Fibroblast of the aortic adventitia (primary cell): ENCODE results near the gene NUP214. TPM values are rescaled to one million over a fixed set of nuclear protein-coding genes. Genes with fewer than 3 reads are reported as not detected.

Experiments used
- DNase-seq: peaks from one replicate; pipeline ENCODE4 v3.0.0-alpha.2; 2010; ENCODE audit warnings: low read depth
- H3K4me3 ChIP-seq: 2 replicates; pipeline ENCODE4 v1.5.1; 2011; ENCODE audit warnings: low read depth, mild to moderate bottlenecking, control low read depth, low read length, moderate library complexity
- CTCF ChIP-seq: IDR thresholded peaks from 2 replicates; pipeline ENCODE4 v1.5.1; 2011; ENCODE audit warnings: mild to moderate bottlenecking, low read length, control low read depth, inconsistent platforms; ENCODE audit not compliant: insufficient read depth
- total RNA-seq: library from RNA; depleted of rRNA; stranded (reverse); fragments of >200 nt; gene quantifications from 2 replicates; pipeline ENCODE4 v1.2.3, GENCODE V29; 2012; ENCODE audit warnings: low replicate concordance

NUP214 gene
- total RNA-seq, 1 donor, result 20.2 TPM

GRCh38 chr9:131101207-131101964, 24.0 kb upstream of the NUP214 start:
- H3K4me3 ChIP-seq, result no peak overlapping the region
- TF ChIP-seq CTCF, result no peak
- DNase-seq, result no peak

- no peak for TF ChIP-seq CTCF
- DNase-seq, result no peak
- H3K4me3 ChIP-seq, result no peak overlapping the region
Measured at GRCh38 chr9:131103024-131103423, 22.4 kb upstream of the NUP214 start.

- DNase-seq, result no peak
- H3K4me3 ChIP-seq, result no peak overlapping the region
- TF ChIP-seq CTCF, result no peak
Measured at GRCh38 chr9:131103535-131103934, 21.9 kb upstream of the NUP214 start.

GRCh38 chr9:131104016-131104740, 21.2 kb upstream of the NUP214 start:
- no peak for TF ChIP-seq CTCF
- no peak for DNase-seq
- no peak overlapping the region for H3K4me3 ChIP-seq

- H3K4me3 ChIP-seq, result no peak overlapping the region
- DNase-seq, result no peak
- TF ChIP-seq CTCF, result no peak
Measured at GRCh38 chr9:131105952-131106351, 19.4 kb upstream of the NUP214 start.

GRCh38 chr9:131107760-131108159, 17.6 kb upstream of the NUP214 start:
- no peak overlapping the region for H3K4me3 ChIP-seq
- DNase-seq, result no peak
- TF ChIP-seq CTCF, result no peak
